Duodenal mucosa (tissue), 2 donors: Measurements from ENCODE around the gene SYT17.

ENCODE experiments used
- H3K27ac ChIP-seq: one replicate; pipeline ENCODE4 v1.7.0; 2013; ENCODE audit warnings: low read depth, low read length
- H3K27me3 ChIP-seq, 2 donors: one replicate each; pipeline ENCODE4 v1.7.0; 2013; ENCODE audit warnings: low read length in 2 of 2, control low read depth in 1 of 2; ENCODE audit not compliant: insufficient read depth in 2 of 2, control insufficient read depth in 1 of 2
- H3K36me3 ChIP-seq, 2 donors: one replicate each; pipeline ENCODE4 v1.7.0; 2013; ENCODE audit warnings: low read length in 2 of 2, control low read depth in 1 of 2; ENCODE audit not compliant: insufficient read depth in 2 of 2, control insufficient read depth in 1 of 2
- H3K4me1 ChIP-seq, 2 donors: one replicate each; pipeline ENCODE4 v1.7.0; 2013; ENCODE audit warnings: low read length in 2 of 2, control low read depth in 1 of 2; ENCODE audit not compliant: insufficient read depth in 2 of 2, control insufficient read depth in 1 of 2
- H3K4me3 ChIP-seq, 2 donors: one replicate each; pipeline ENCODE4 v1.7.0; 2013; ENCODE audit warnings: low read length in 2 of 2, low read depth in 1 of 2
- H3K9ac ChIP-seq, 2 donors: one replicate each; pipeline ENCODE4 v1.7.0; 2013; ENCODE audit warnings: low read length in 2 of 2, low read depth in 1 of 2
- H3K9me3 ChIP-seq, 2 donors: one replicate each; pipeline ENCODE4 v1.7.0; 2013; ENCODE audit warnings: low read length in 2 of 2, control low read depth in 1 of 2; ENCODE audit not compliant: control insufficient read depth in 1 of 2

Gene SYT17

GRCh38 chr16:19274165-19274797, 106.2 kb downstream of the SYT17 start:
- Histone ChIP-seq H3K27ac (no peak overlapping the region), H3K9ac (no peak overlapping the region), H3K4me3 (no peak overlapping the region), H3K9me3 (no peaks in the 10 kb centered on the region), H3K4me1 (no peaks in the 10 kb centered on the region), H3K27me3 (no peaks in the 10 kb centered on the region), H3K36me3 (no peaks in the 10 kb centered on the region)

GRCh38 chr16:19278403-19278802, 110.4 kb downstream of the SYT17 start:
- Histone ChIP-seq H3K9ac (no peak overlapping the region), H3K27ac (no peak overlapping the region), H3K4me3 (no peak overlapping the region), H3K27me3 (no peaks in the 10 kb centered on the region), H3K36me3 (no peaks in the 10 kb centered on the region), H3K9me3 (no peaks in the 10 kb centered on the region), H3K4me1 (no peaks in the 10 kb centered on the region)

GRCh38 chr16:19281246-19281645, 113.2 kb downstream of the SYT17 start:
- H3K27me3 ChIP-seq: no peaks in the 10 kb centered on the region
- H3K36me3 ChIP-seq: no peaks in the 10 kb centered on the region
- no peak overlapping the region for H3K27ac ChIP-seq
- H3K4me3 ChIP-seq: no peak overlapping the region
- no peaks in the 10 kb centered on the region for H3K9me3 ChIP-seq
- H3K9ac ChIP-seq: no peak overlapping the region
- H3K4me1 ChIP-seq: no peaks in the 10 kb centered on the region

DNA sequence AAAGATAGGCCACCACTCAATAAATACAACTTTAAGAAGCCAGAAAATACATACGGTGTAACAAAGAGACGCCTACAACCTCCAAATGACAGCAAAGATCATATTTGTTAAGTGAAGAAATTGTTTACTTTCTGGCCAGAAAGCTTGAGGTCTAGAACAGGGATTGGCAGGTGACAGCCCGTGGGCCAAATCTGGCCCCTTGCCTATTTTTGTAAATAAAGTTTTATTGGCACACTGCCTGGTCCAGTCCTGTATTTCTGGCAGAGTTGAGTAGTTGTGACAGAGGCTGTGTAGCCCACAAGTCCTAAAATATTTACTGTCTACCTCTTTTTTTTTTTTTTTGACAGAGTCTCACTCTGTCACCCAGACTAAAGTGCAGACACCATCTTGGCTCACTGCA, 114.1 kb downstream of the SYT17 start:
- no peaks in the 10 kb centered on the region for H3K36me3 ChIP-seq
- no peaks in the 10 kb centered on the region for H3K4me1 ChIP-seq
- no peak overlapping the region for H3K27ac ChIP-seq
- H3K27me3 ChIP-seq: no peaks in the 10 kb centered on the region
- no peak overlapping the region for H3K9ac ChIP-seq
- no peak overlapping the region for H3K4me3 ChIP-seq
- no peaks in the 10 kb centered on the region for H3K9me3 ChIP-seq

GRCh38 chr16:19283637-19284036, 115.6 kb downstream of the SYT17 start:
- Histone ChIP-seq H3K36me3 (no peaks in the 10 kb centered on the region), H3K4me1 (no peaks in the 10 kb centered on the region), H3K27me3 (no peaks in the 10 kb centered on the region), H3K4me3 (no peak overlapping the region), H3K9ac (no peak overlapping the region), H3K9me3 (no peaks in the 10 kb centered on the region), H3K27ac (no peak overlapping the region)

- H3K4me3 ChIP-seq: no peak overlapping the region
- no peaks in the 10 kb centered on the region for H3K27me3 ChIP-seq
- H3K36me3 ChIP-seq: no peaks in the 10 kb centered on the region
- no peak overlapping the region for H3K9ac ChIP-seq
- H3K4me1 ChIP-seq: no peaks in the 10 kb centered on the region
- no peaks in the 10 kb centered on the region for H3K9me3 ChIP-seq
- H3K27ac ChIP-seq: no peak overlapping the region
Measured at GRCh38 chr16:19284207-19284606, 116.2 kb downstream of the SYT17 start.

DNA sequence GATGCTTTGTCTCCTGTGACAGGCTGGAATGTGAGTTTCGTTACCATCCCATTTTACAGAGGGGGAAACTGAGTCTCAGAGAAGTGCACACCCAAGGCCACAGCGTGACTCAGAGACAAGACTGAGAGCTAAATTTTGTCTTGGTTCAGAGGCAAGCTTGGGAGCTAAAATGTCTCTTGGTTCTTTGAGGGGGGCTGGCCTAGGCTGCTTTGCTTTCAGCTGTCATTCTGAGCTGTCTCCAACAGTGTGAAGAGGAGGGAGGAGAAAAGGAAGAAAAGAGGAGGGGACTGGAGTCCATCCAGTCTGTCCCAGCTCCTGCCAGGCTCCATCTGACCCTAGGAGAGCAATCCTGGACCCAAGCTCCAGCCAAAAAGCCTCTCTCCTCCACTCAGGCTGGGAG, 117.4 kb downstream of the SYT17 start, which contains the start of gene CLEC19A:
Gene CLEC19A, plus strand, starts transcription at position 301 of the 400 bp plus-strand sequence. CDS start 121 bp downstream, outside the sequence.
- Histone ChIP-seq H3K4me3 (no peak within 1 kb of the TSS), H3K9me3 (no peaks in the 10 kb centered on the region), H3K27me3 (no peaks in the 10 kb centered on the region), H3K36me3 (no peaks in the 10 kb centered on the region), H3K9ac (no peak within 1 kb of the TSS), H3K27ac (no peak within 1 kb of the TSS), H3K4me1 (no peaks in the 10 kb centered on the region)

DNA sequence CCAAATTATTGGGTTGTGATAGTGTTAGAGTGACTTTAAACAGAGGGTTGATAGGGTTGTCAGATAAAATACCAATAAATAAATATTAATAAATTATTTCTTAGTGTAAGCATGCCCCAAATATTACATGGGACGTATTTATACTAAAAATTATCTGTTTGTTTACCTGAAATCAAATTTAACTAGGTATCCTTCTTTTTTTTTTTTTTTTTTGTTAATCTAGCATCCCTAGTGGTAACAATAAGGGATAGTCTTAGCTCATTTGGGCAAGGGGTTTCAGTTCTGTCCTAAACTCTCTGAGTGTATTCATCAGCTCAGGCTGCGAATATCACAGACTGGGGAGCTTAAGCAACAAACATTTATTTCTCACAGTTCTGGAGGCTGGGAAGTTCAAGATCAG, 118.8 kb downstream of the SYT17 start:
- Histone ChIP-seq H3K9me3 (no peaks in the 10 kb centered on the region), H3K4me1 (no peaks in the 10 kb centered on the region), H3K27me3 (no peaks in the 10 kb centered on the region), H3K4me3 (no peak overlapping the region), H3K27ac (no peak overlapping the region), H3K9ac (no peak overlapping the region), H3K36me3 (no peaks in the 10 kb centered on the region)

DNA sequence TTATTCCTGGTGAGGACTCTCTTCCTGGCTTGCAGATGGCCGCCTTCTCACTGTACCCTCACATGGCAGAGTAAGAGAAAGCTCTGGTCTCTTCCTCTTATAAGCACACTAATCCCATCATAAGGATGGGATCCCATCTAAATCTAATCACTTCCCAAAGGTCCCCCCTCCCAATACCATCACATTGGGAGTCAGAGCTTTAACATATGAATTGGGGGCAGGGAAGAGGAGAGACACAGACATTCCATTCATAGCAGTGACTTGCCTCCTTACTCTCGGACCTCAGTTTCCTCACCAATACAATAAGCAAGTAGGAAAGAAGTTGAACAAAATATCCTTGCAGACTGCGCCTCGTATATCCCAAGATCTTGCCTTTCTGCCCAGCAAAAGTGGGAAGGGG, 119.2 kb downstream of the SYT17 start:
- H3K9ac ChIP-seq: no peak overlapping the region
- H3K36me3 ChIP-seq: no peaks in the 10 kb centered on the region
- H3K9me3 ChIP-seq: no peaks in the 10 kb centered on the region
- H3K27ac ChIP-seq: no peak overlapping the region
- H3K27me3 ChIP-seq: no peaks in the 10 kb centered on the region
- H3K4me1 ChIP-seq: no peaks in the 10 kb centered on the region
- no peak overlapping the region for H3K4me3 ChIP-seq

- H3K4me1 ChIP-seq: no peaks in the 10 kb centered on the region
- H3K9me3 ChIP-seq: no peaks in the 10 kb centered on the region
- no peak overlapping the region for H3K9ac ChIP-seq
- H3K27ac ChIP-seq: no peak overlapping the region
- no peak overlapping the region for H3K4me3 ChIP-seq
- no peaks in the 10 kb centered on the region for H3K27me3 ChIP-seq
- no peaks in the 10 kb centered on the region for H3K36me3 ChIP-seq
Measured at GRCh38 chr16:19288872-19289799, 121.1 kb downstream of the SYT17 start.
